ENCODE measurements around the gene IGFBP7.
"Not testable (repeated sequence)": the region's sequence is repeated elsewhere in the genome, so short reads cannot be mapped to it uniquely, and the experiment has no call there.

Gene IGFBP7

GRCh38 chr4:57059890-57060716, 50.1 kb downstream of the IGFBP7 start:
- H3K9me3 ChIP-seq (ENCODE audit: control insufficient read depth, low read length) = no peaks in the 10 kb centered on the region
- 70% methylated on average over 2 of the region's 6 CpGs; no CpG with 5 or more reads in 1 of the 2 experiments for WGBS, 2 experiments (ENCODE audit: insufficient coverage in 2 of 2)
- H3K4me3 ChIP-seq (ENCODE audit: extremely low read depth, insufficient read depth, low read length, poor library complexity, severe bottlenecking) = no peak overlapping the region
- H3K4me1 ChIP-seq (ENCODE audit: control insufficient read depth, insufficient read depth, low read length, poor library complexity, severe bottlenecking) = peaks cover 62% of the 10 kb centered on the region
- H3K27ac ChIP-seq (ENCODE audit: low read depth, low read length, severe bottlenecking) = no peak overlapping the region
- H3K36me3 ChIP-seq (ENCODE audit: control insufficient read depth, insufficient read depth, low read length) = peaks cover 18% of the 10 kb centered on the region

DNA sequence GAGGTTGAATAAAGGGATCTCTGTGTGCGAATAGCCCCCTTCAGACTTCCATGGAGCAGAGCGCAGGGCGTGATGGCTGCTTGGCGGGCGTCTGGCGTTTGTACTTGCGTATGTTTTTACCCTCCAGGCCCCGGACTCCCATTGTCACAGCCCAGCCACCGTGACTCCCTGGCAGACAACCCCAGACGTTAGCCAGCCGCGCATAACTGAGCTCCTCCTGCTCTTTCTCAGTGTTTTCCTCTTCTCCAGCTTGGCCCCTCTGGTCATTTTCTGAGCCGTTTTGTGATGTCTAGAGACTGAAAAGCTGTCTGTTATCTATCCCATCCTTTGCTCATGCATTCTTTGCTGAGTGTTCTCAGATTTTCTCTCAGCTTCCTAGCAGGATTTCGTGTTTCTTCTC, 54.3 kb downstream of the IGFBP7 start:
- H3K9me3 ChIP-seq (ENCODE audit: control insufficient read depth, low read length) = no peaks in the 10 kb centered on the region
- peaks cover 28% of the 10 kb centered on the region for H3K4me1 ChIP-seq (ENCODE audit: control insufficient read depth, insufficient read depth, low read length, poor library complexity, severe bottlenecking)
- peaks cover 57% of the 10 kb centered on the region for H3K36me3 ChIP-seq (ENCODE audit: control insufficient read depth, insufficient read depth, low read length)
- no peak overlapping the region for H3K4me3 ChIP-seq (ENCODE audit: extremely low read depth, insufficient read depth, low read length, poor library complexity, severe bottlenecking)
- peak overlapping the region; percentile 97 for H3K27ac ChIP-seq (ENCODE audit: low read depth, low read length, severe bottlenecking)
- WGBS, 2 experiments (ENCODE audit: insufficient coverage in 2 of 2) = 69 to 71% methylated on average over 14 of the region's 14 CpGs

- Histone ChIP-seq H3K36me3 (ENCODE audit: control insufficient read depth, insufficient read depth, low read length) (peaks cover 58% of the 10 kb centered on the region), H3K4me3 (ENCODE audit: extremely low read depth, insufficient read depth, low read length, poor library complexity, severe bottlenecking) (no peak overlapping the region), H3K4me1 (ENCODE audit: control insufficient read depth, insufficient read depth, low read length, poor library complexity, severe bottlenecking) (peaks cover 28% of the 10 kb centered on the region), H3K9me3 (ENCODE audit: control insufficient read depth, low read length) (no peaks in the 10 kb centered on the region), H3K27ac (ENCODE audit: low read depth, low read length, severe bottlenecking) (no peak overlapping the region)
- 50 to 88% methylated on average over 1 to 3 of the region's 5 CpGs for WGBS, 2 experiments (ENCODE audit: insufficient coverage in 2 of 2)
Observed at GRCh38 chr4:57053508-57053907, 56.7 kb downstream of the IGFBP7 start.

DNA sequence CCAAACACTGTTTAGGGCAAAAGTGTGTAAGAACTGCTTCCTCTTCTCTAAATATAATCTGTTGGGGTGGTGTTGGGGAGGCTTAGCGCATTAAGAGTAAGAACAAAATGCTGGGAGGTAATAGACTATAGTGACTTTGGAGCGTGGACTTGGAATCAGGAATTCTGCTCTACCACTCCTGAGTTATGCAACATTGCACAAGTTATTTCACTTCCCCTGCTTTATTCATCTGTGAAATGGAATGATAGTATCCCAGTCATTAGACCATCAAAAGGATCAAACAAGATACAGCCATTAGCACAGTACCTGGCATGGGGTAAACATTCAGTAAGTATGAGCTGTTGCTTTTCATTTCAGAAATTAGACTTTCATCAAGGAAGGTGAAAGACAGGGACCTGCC, 58.7 kb downstream of the IGFBP7 start:
- Histone ChIP-seq H3K4me1 (ENCODE audit: control insufficient read depth, insufficient read depth, low read length, poor library complexity, severe bottlenecking) (peaks cover 12% of the 10 kb centered on the region), H3K4me3 (ENCODE audit: extremely low read depth, insufficient read depth, low read length, poor library complexity, severe bottlenecking) (no peak overlapping the region), H3K9me3 (ENCODE audit: control insufficient read depth, low read length) (peaks cover 4% of the 10 kb centered on the region), H3K27ac (ENCODE audit: low read depth, low read length, severe bottlenecking) (no peak overlapping the region), H3K36me3 (ENCODE audit: control insufficient read depth, insufficient read depth, low read length) (peaks cover 62% of the 10 kb centered on the region)
- no CpG with 5 or more reads among the region's 2 CpGs for WGBS, 2 experiments (ENCODE audit: insufficient coverage in 2 of 2)

DNA sequence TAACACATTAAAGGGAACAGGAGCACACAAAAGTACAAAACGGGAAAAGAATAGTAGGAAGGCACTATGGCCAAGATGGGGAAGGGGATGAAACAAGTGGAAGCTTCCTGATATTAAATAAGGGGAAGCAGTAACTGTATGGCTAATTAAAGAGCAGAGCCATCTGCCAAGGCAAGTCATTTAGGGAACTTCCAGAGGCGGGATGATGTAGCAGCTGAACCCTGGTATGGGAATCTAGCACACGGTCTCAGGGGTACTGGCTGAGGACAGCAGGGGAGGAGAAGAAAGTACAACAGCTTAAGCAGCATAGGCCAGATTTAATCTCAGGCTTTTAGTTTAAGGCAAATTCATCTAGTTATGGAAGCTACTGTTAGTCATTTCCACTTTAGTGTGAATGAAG, 59.1 kb downstream of the IGFBP7 start:
- Histone ChIP-seq H3K36me3 (ENCODE audit: control insufficient read depth, insufficient read depth, low read length) (peaks cover 62% of the 10 kb centered on the region), H3K9me3 (ENCODE audit: control insufficient read depth, low read length) (peaks cover 5% of the 10 kb centered on the region), H3K4me3 (ENCODE audit: extremely low read depth, insufficient read depth, low read length, poor library complexity, severe bottlenecking) (no peak overlapping the region), H3K27ac (ENCODE audit: low read depth, low read length, severe bottlenecking) (no peak overlapping the region), H3K4me1 (ENCODE audit: control insufficient read depth, insufficient read depth, low read length, poor library complexity, severe bottlenecking) (peaks cover 8% of the 10 kb centered on the region)
- 94 to 100% methylated on average over 2 to 3 of the region's 3 CpGs for WGBS, 2 experiments (ENCODE audit: insufficient coverage in 2 of 2)

- no CpG with 5 or more reads among the region's 1 CpG for WGBS, 2 experiments (ENCODE audit: insufficient coverage in 2 of 2)
- Histone ChIP-seq H3K4me1 (ENCODE audit: control insufficient read depth, insufficient read depth, low read length, poor library complexity, severe bottlenecking) (peaks cover 14% of the 10 kb centered on the region), H3K27ac (ENCODE audit: low read depth, low read length, severe bottlenecking) (no peak overlapping the region), H3K9me3 (ENCODE audit: control insufficient read depth, low read length) (peaks cover 8% of the 10 kb centered on the region), H3K4me3 (ENCODE audit: extremely low read depth, insufficient read depth, low read length, poor library complexity, severe bottlenecking) (no peak overlapping the region), H3K36me3 (ENCODE audit: control insufficient read depth, insufficient read depth, low read length) (peaks cover 51% of the 10 kb centered on the region)
Observed at GRCh38 chr4:57048590-57049304, 61.4 kb downstream of the IGFBP7 start.

DNA sequence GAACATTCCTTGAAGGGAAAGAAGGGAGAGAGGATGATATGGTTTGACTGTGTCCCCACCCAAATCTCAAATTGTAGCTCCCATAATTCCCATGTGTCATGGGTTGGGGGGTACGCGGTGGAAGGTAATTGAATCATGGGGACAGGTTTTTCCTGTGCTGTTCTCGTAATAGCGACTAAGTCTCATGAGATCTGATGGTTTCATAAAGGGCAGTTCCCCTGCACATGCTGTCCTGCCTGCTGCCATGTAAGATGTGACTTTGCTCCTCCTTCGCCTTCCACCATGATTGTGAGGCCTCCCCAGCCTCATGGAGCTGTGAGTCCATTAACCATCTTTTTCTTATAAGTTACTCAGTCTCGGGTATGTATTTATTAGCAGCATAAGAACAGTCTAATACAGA, 63.1 kb downstream of the IGFBP7 start:
- Histone ChIP-seq H3K36me3 (ENCODE audit: control insufficient read depth, insufficient read depth, low read length) (peaks cover 35% of the 10 kb centered on the region), H3K4me1 (ENCODE audit: control insufficient read depth, insufficient read depth, low read length, poor library complexity, severe bottlenecking) (peaks cover 21% of the 10 kb centered on the region)
- not testable (repeated sequence) for H3K4me3 ChIP-seq (ENCODE audit: extremely low read depth, insufficient read depth, low read length, poor library complexity, severe bottlenecking); H3K27ac ChIP-seq (ENCODE audit: low read depth, low read length, severe bottlenecking); H3K9me3 ChIP-seq (ENCODE audit: control insufficient read depth, low read length)
- 94 to 96% methylated on average over 3 to 6 of the region's 6 CpGs for WGBS, 2 experiments (ENCODE audit: insufficient coverage in 2 of 2)

GRCh38 chr4:57044996-57045395, 65.2 kb downstream of the IGFBP7 start:
- WGBS, 2 experiments (ENCODE audit: insufficient coverage in 2 of 2) = no CpG with 5 or more reads among the region's 1 CpG
- Histone ChIP-seq H3K4me1 (ENCODE audit: control insufficient read depth, insufficient read depth, low read length, poor library complexity, severe bottlenecking) (peaks cover 31% of the 10 kb centered on the region), H3K36me3 (ENCODE audit: control insufficient read depth, insufficient read depth, low read length) (peaks cover 24% of the 10 kb centered on the region), H3K27ac (ENCODE audit: low read depth, low read length, severe bottlenecking) (peak overlapping the region; percentile 36), H3K9me3 (ENCODE audit: control insufficient read depth, low read length) (peaks cover 8% of the 10 kb centered on the region), H3K4me3 (ENCODE audit: extremely low read depth, insufficient read depth, low read length, poor library complexity, severe bottlenecking) (no peak overlapping the region)

DNA sequence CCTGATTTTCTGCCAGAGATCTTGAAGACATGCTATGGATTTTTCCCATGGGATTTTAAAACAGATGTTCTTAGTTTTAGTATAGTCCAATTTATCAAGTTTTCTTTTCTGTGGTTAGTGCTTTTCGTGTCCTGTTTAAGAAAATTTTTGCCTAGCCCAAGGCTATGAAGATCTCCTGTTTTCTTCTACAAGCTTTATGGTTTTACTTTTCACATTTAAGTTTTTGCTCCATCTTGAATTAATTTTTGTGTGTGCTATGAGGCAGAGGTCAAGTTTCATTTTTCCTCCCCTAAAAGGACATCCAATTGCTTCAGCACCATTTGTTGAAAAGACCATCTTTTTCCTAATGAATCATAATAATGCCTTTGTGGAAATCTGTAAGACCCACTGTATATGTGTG, 65.9 kb downstream of the IGFBP7 start:
- Histone ChIP-seq H3K9me3 (ENCODE audit: control insufficient read depth, low read length) (peaks cover 8% of the 10 kb centered on the region), H3K4me3 (ENCODE audit: extremely low read depth, insufficient read depth, low read length, poor library complexity, severe bottlenecking) (no peak overlapping the region), H3K27ac (ENCODE audit: low read depth, low read length, severe bottlenecking) (peak overlapping the region; percentile 4), H3K36me3 (ENCODE audit: control insufficient read depth, insufficient read depth, low read length) (peaks cover 18% of the 10 kb centered on the region), H3K4me1 (ENCODE audit: control insufficient read depth, insufficient read depth, low read length, poor library complexity, severe bottlenecking) (peaks cover 38% of the 10 kb centered on the region)
- WGBS, 2 experiments (ENCODE audit: insufficient coverage in 2 of 2) = no CpG with 5 or more reads among the region's 1 CpG

- peaks cover 8% of the 10 kb centered on the region for H3K9me3 ChIP-seq (ENCODE audit: control insufficient read depth, low read length)
- H3K27ac ChIP-seq (ENCODE audit: low read depth, low read length, severe bottlenecking) = peak overlapping the region; percentile 4
- 87 to 90% methylated on average over 3 of the region's 6 CpGs for WGBS, 2 experiments (ENCODE audit: insufficient coverage in 2 of 2)
- peaks cover 43% of the 10 kb centered on the region for H3K4me1 ChIP-seq (ENCODE audit: control insufficient read depth, insufficient read depth, low read length, poor library complexity, severe bottlenecking)
- H3K36me3 ChIP-seq (ENCODE audit: control insufficient read depth, insufficient read depth, low read length) = peaks cover 15% of the 10 kb centered on the region
- H3K4me3 ChIP-seq (ENCODE audit: extremely low read depth, insufficient read depth, low read length, poor library complexity, severe bottlenecking) = no peak overlapping the region
Observed at GRCh38 chr4:57043347-57044251, 66.6 kb downstream of the IGFBP7 start.
